Neuronal stem cell (in vitro differentiated cells): ENCODE measurements around the gene HOXB1.

Experiments used
- DNase-seq: peaks from one replicate; pipeline ENCODE4 v3.0.0-alpha.2; 2013; ENCODE audit warnings: low spot score
- H2AFZ ChIP-seq: one replicate; pipeline ENCODE4 v1.6.1; 2013; ENCODE audit warnings: mild to moderate bottlenecking, low read length, inconsistent platforms
- H2AK5ac ChIP-seq: 2 replicates; pipeline ENCODE4 v1.6.1; 2013; ENCODE audit warnings: low read depth, mild to moderate bottlenecking, inconsistent platforms, low read length, moderate library complexity, mixed read lengths
- H2BK120ac ChIP-seq: 2 replicates; pipeline ENCODE4 v1.6.1; 2013; ENCODE audit warnings: low read depth, mild to moderate bottlenecking, inconsistent platforms, low read length, moderate library complexity, mixed read lengths
- H2BK12ac ChIP-seq: one replicate; pipeline ENCODE4 v1.6.1; 2013; ENCODE audit warnings: low read length, inconsistent platforms
- H2BK15ac ChIP-seq: 2 replicates; pipeline ENCODE4 v1.6.1; 2013; ENCODE audit warnings: mild to moderate bottlenecking, low read length, inconsistent platforms, mixed read lengths
- H2BK5ac ChIP-seq: one replicate; pipeline ENCODE4 v1.6.1; 2013; ENCODE audit warnings: inconsistent platforms, mild to moderate bottlenecking, low read length, moderate library complexity
- H3K14ac ChIP-seq: one replicate; pipeline ENCODE4 v1.6.1; 2013; ENCODE audit warnings: low read length, inconsistent platforms
- H3K18ac ChIP-seq: 2 replicates; pipeline ENCODE4 v1.6.1; 2013; ENCODE audit warnings: low read length, inconsistent platforms
- H3K23ac ChIP-seq: 2 replicates; pipeline ENCODE4 v1.6.1; 2013; ENCODE audit warnings: low read depth, mild to moderate bottlenecking, mixed read lengths, low read length, inconsistent platforms; ENCODE audit not compliant: poor library complexity
- H3K27ac ChIP-seq: replicated peaks from 3 replicates; pipeline ENCODE4 v1.5.1; 2013; ENCODE audit warnings: low read length, inconsistent platforms
- H3K27me3 ChIP-seq, 3 experiments: 2 replicates each; pipeline ENCODE4 v1.6.1; 2013; ENCODE audit warnings: low read length in 3 of 3, mild to moderate bottlenecking in 2 of 3, inconsistent platforms in 1 of 3, low read depth in 1 of 3, mixed read lengths in 1 of 3, moderate library complexity in 1 of 3; ENCODE audit not compliant: control insufficient read depth in 3 of 3, insufficient read depth in 3 of 3
- H3K36me3 ChIP-seq, 2 donors: replicated peaks in 1 of 2; 2 replicates each; pipeline ENCODE4 v1.6.1; 2013; ENCODE audit warnings: low read length in 2 of 2; ENCODE audit not compliant: control insufficient read depth in 2 of 2, insufficient read depth in 2 of 2
- H3K4ac ChIP-seq: 2 replicates; pipeline ENCODE4 v1.6.1; 2013; ENCODE audit warnings: inconsistent platforms, mild to moderate bottlenecking, low read length, moderate library complexity
- H3K4me1 ChIP-seq, 2 donors: 1 replicate in 1 of 2; 2 replicates in 1 of 2; pipeline ENCODE4 v1.6.1; 2013; ENCODE audit warnings: low read length in 2 of 2, low read depth in 1 of 2; ENCODE audit not compliant: control insufficient read depth in 2 of 2, insufficient read depth in 1 of 2
- H3K4me2 ChIP-seq: one replicate; pipeline ENCODE4 v1.6.1; 2013; ENCODE audit warnings: mild to moderate bottlenecking, low read length, inconsistent platforms; ENCODE audit not compliant: insufficient read depth, poor library complexity, severe bottlenecking
- H3K4me3 ChIP-seq, 2 donors: 2 replicates each; pipeline ENCODE4 v1.5.1; 2013; ENCODE audit warnings: low read length in 2 of 2, mild to moderate bottlenecking in 2 of 2, inconsistent platforms in 1 of 2, moderate library complexity in 1 of 2
- H3K79me1 ChIP-seq: one replicate; pipeline ENCODE4 v1.6.1; 2013; ENCODE audit warnings: low read depth, mild to moderate bottlenecking, inconsistent platforms, low read length, moderate library complexity
- H3K9ac ChIP-seq: one replicate; pipeline ENCODE4 v1.6.1; 2013; ENCODE audit warnings: mild to moderate bottlenecking, low read depth, low read length, inconsistent platforms; ENCODE audit not compliant: poor library complexity
- H3K9me3 ChIP-seq, 2 donors: replicated peaks in 1 of 2; 2 replicates each; pipeline versions ENCODE3 to v1.6.1; 2013; ENCODE audit warnings: low read length in 2 of 2, mild to moderate bottlenecking in 2 of 2, inconsistent platforms in 1 of 2, low read depth in 1 of 2, mixed read lengths in 1 of 2, moderate library complexity in 1 of 2; ENCODE audit not compliant: control insufficient read depth in 2 of 2, insufficient read depth in 1 of 2
- H4K8ac ChIP-seq: one replicate; pipeline ENCODE4 v1.6.1; 2013; ENCODE audit warnings: low read depth, mild to moderate bottlenecking, inconsistent platforms, low read length, moderate library complexity
- H4K91ac ChIP-seq: one replicate; pipeline ENCODE4 v1.6.1; 2013; ENCODE audit warnings: low read length, low read depth, mild to moderate bottlenecking, inconsistent platforms; ENCODE audit not compliant: poor library complexity
- WGBS, 2 donors: extraction: QIAGEN DNeasy Blood & Tissue Kit; methylation state at CpG; one replicate each; pipeline ENCODE4 v1.1.7; 2013; ENCODE audit warnings: missing lambda C conversion rate in 2 of 2, mixed read lengths in 1 of 2; ENCODE audit not compliant: insufficient read length in 2 of 2, insufficient replicate concordance in 1 of 2; ENCODE audit errors: extremely low coverage in 2 of 2; 5-methylcytosine and 5-hydroxymethylcytosine counted together

HOXB1 gene

GRCh38 chr17:48568499-48569239, 37.9 kb upstream of the HOXB1 start:
- Histone ChIP-seq H2BK15ac (no peak overlapping the region), H3K36me3 (no peaks in the 10 kb centered on the region), H2AFZ (no peak overlapping the region), H3K9me3 (peaks cover 0 to 4% of the 10 kb centered on the region in 2 donors), H2BK12ac (no peak overlapping the region), H3K23ac (no peak overlapping the region), H2BK120ac (no peak overlapping the region), H3K9ac (no peak overlapping the region), H3K27me3 (peaks cover 61 to 99% (median 99%) of the 10 kb centered on the region in 3 experiments), H3K4me1 (no peaks in the 10 kb centered on the region), H3K79me1 (no peaks in the 10 kb centered on the region), H3K14ac (no peak overlapping the region), H3K4ac (no peak overlapping the region), H3K18ac (no peak overlapping the region), H3K27ac (no peak overlapping the region), H3K4me2 (no peak overlapping the region), H2AK5ac (no peak overlapping the region), H4K91ac (no peak overlapping the region), H3K4me3 (no peak overlapping the region), H4K8ac (no peak overlapping the region), H2BK5ac (no peak overlapping the region)
- no CpG with 5 or more reads among the region's 33 CpGs for WGBS, 2 donors
- DNase-seq = no peak

- Histone ChIP-seq H3K27me3 (peaks cover 62 to 99% (median 99%) of the 10 kb centered on the region in 3 experiments), H3K18ac (no peak overlapping the region), H2AFZ (no peak overlapping the region), H4K8ac (no peak overlapping the region), H3K36me3 (no peaks in the 10 kb centered on the region), H2AK5ac (no peak overlapping the region), H3K9me3 (peaks cover 0 to 2% of the 10 kb centered on the region in 2 donors), H3K14ac (no peak overlapping the region), H2BK5ac (no peak overlapping the region), H3K4me3 (no peak overlapping the region), H3K23ac (no peak overlapping the region), H3K4me2 (no peak overlapping the region), H3K27ac (no peak overlapping the region), H3K4ac (no peak overlapping the region), H3K4me1 (no peaks in the 10 kb centered on the region), H2BK12ac (no peak overlapping the region), H2BK15ac (no peak overlapping the region), H2BK120ac (no peak overlapping the region), H3K79me1 (no peaks in the 10 kb centered on the region), H3K9ac (no peak overlapping the region), H4K91ac (no peak overlapping the region)
- no peak for DNase-seq
- WGBS, 2 donors = no CpG with 5 or more reads among the region's 2 CpGs
These were observed 37.0 kb upstream of the HOXB1 start for GRCh38 chr17:48567646-48568354.

GRCh38 chr17:48567209-48567608, 36.4 kb upstream of the HOXB1 start:
- Histone ChIP-seq H2BK15ac (no peak overlapping the region), H2AK5ac (no peak overlapping the region), H4K91ac (no peak overlapping the region), H3K36me3 (no peaks in the 10 kb centered on the region), H3K18ac (no peak overlapping the region), H2BK5ac (no peak overlapping the region), H3K9ac (no peak overlapping the region), H3K4ac (no peak overlapping the region), H3K27me3 (peaks cover 60 to 99% (median 99%) of the 10 kb centered on the region in 3 experiments), H3K23ac (no peak overlapping the region), H3K14ac (no peak overlapping the region), H2BK120ac (no peak overlapping the region), H3K9me3 (peaks cover 0 to 2% of the 10 kb centered on the region in 2 donors), H4K8ac (no peak overlapping the region), H3K4me2 (no peak overlapping the region), H3K27ac (no peak overlapping the region), H3K4me1 (no peaks in the 10 kb centered on the region), H2AFZ (no peak overlapping the region), H2BK12ac (no peak overlapping the region), H3K79me1 (no peaks in the 10 kb centered on the region), H3K4me3 (no peak overlapping the region)
- WGBS, 2 donors = no CpG with 5 or more reads among the region's 6 CpGs
- no peak for DNase-seq

GRCh38 chr17:48566717-48567116, 35.9 kb upstream of the HOXB1 start:
- H3K23ac ChIP-seq = no peak overlapping the region
- DNase-seq = no peak
- no peak overlapping the region for H2AK5ac ChIP-seq
- H3K27ac ChIP-seq = no peak overlapping the region
- no peak overlapping the region for H4K91ac ChIP-seq
- no peak overlapping the region for H2BK120ac ChIP-seq
- H3K9me3 ChIP-seq = peaks cover 0 to 2% of the 10 kb centered on the region in 2 donors
- H2BK5ac ChIP-seq = no peak overlapping the region
- no peak overlapping the region for H4K8ac ChIP-seq
- no peak overlapping the region for H2BK12ac ChIP-seq
- H3K4me3 ChIP-seq = no peak overlapping the region
- no peaks in the 10 kb centered on the region for H3K4me1 ChIP-seq
- no peak overlapping the region for H3K4me2 ChIP-seq
- no peak overlapping the region for H3K4ac ChIP-seq
- H3K27me3 ChIP-seq = peaks cover 60 to 99% (median 99%) of the 10 kb centered on the region in 3 experiments
- no peak overlapping the region for H2BK15ac ChIP-seq
- no peak overlapping the region for H2AFZ ChIP-seq
- WGBS, 2 donors = no CpG with 5 or more reads among the region's 2 CpGs
- H3K14ac ChIP-seq = no peak overlapping the region
- H3K79me1 ChIP-seq = no peaks in the 10 kb centered on the region
- no peak overlapping the region for H3K18ac ChIP-seq
- no peaks in the 10 kb centered on the region for H3K36me3 ChIP-seq
- H3K9ac ChIP-seq = no peak overlapping the region
